ENCODE results near the gene DPEP3.

Gene DPEP3

GRCh38 chr16:67935101-67935401 lies 45.2 kb downstream of the DPEP3 start:
- Histone ChIP-seq H3K4me1 (ENCODE audit: insufficient read depth, low read length, severe bottlenecking) (peaks cover 34% of the 10 kb centered on the region), H3K9me3 (ENCODE audit: low read length) (no peaks in the 10 kb centered on the region), H3K4me3 (ENCODE audit: low read depth, low read length, poor library complexity, severe bottlenecking) (peak overlapping the region; percentile 95), H3K9me2 (ENCODE audit: low read depth, low read length) (no peaks in the 10 kb centered on the region), H3K4me2 (ENCODE audit: low read length) (peak overlapping the region; percentile 81), H3K36me3 (ENCODE audit: insufficient read depth, low read length) (peaks cover 23% of the 10 kb centered on the region; the same call in 1 of the 2 replicates), H4K20me1 (ENCODE audit: insufficient read depth, low read length) (no peaks in the 10 kb centered on the region), H3K27me3 (ENCODE audit: insufficient read depth, low read length) (no peaks in the 10 kb centered on the region), H3K79me2 (ENCODE audit: insufficient read depth, low read length) (no peaks in the 10 kb centered on the region), H3K9ac (ENCODE audit: low read length) (peak overlapping the region; percentile 71), H3K27ac (ENCODE audit: low read depth, low read length, poor library complexity, severe bottlenecking) (peak overlapping the region; percentile 5), H2AFZ (ENCODE audit: low read length) (no peak overlapping the region), H3F3A (ENCODE audit: insufficient read depth, low read length) (no peaks in the 10 kb centered on the region)
- no peak for TF ChIP-seq EZH2 (IDR thresholded peaks at IDR 0.05; ENCODE audit: borderline replicate concordance, low read length)
- no peak for TF ChIP-seq CTCF (IDR thresholded peaks at IDR 0.05; ENCODE audit: low read length)

- Histone ChIP-seq H3K4me2 (ENCODE audit: low read length) (peak overlapping the region; percentile 81), H2AFZ (ENCODE audit: low read length) (no peak overlapping the region), H4K20me1 (ENCODE audit: insufficient read depth, low read length) (no peaks in the 10 kb centered on the region), H3K79me2 (ENCODE audit: insufficient read depth, low read length) (no peaks in the 10 kb centered on the region), H3K9me2 (ENCODE audit: low read depth, low read length) (no peaks in the 10 kb centered on the region), H3K27ac (ENCODE audit: low read depth, low read length, poor library complexity, severe bottlenecking) (peak overlapping the region; percentile 5), H3K4me1 (ENCODE audit: insufficient read depth, low read length, severe bottlenecking) (peaks cover 28% of the 10 kb centered on the region), H3K27me3 (ENCODE audit: insufficient read depth, low read length) (no peaks in the 10 kb centered on the region), H3F3A (ENCODE audit: insufficient read depth, low read length) (no peaks in the 10 kb centered on the region), H3K36me3 (ENCODE audit: insufficient read depth, low read length) (peaks cover 27% of the 10 kb centered on the region; the same call in 1 of the 2 replicates), H3K4me3 (ENCODE audit: low read depth, low read length, poor library complexity, severe bottlenecking) (peak overlapping the region; percentile 95), H3K9ac (ENCODE audit: low read length) (peak overlapping the region; percentile 71), H3K9me3 (ENCODE audit: low read length) (no peaks in the 10 kb centered on the region)
- TF ChIP-seq EZH2 (IDR thresholded peaks at IDR 0.05; ENCODE audit: borderline replicate concordance, low read length): no peak
- no peak for TF ChIP-seq CTCF (IDR thresholded peaks at IDR 0.05; ENCODE audit: low read length)
Measured at GRCh38 chr16:67934306-67935100, 45.8 kb downstream of the DPEP3 start.

- Histone ChIP-seq H3K9me2 (ENCODE audit: low read depth, low read length) (no peaks in the 10 kb centered on the region), H2AFZ (ENCODE audit: low read length) (no peak overlapping the region), H3K4me3 (ENCODE audit: low read depth, low read length, poor library complexity, severe bottlenecking) (no peak overlapping the region), H3K27me3 (ENCODE audit: insufficient read depth, low read length) (no peaks in the 10 kb centered on the region), H3K79me2 (ENCODE audit: insufficient read depth, low read length) (no peaks in the 10 kb centered on the region), H3K4me2 (ENCODE audit: low read length) (no peak overlapping the region), H3K36me3 (ENCODE audit: insufficient read depth, low read length) (peaks cover 32% of the 10 kb centered on the region; the same call in 1 of the 2 replicates), H4K20me1 (ENCODE audit: insufficient read depth, low read length) (no peaks in the 10 kb centered on the region), H3K9me3 (ENCODE audit: low read length) (no peaks in the 10 kb centered on the region), H3K9ac (ENCODE audit: low read length) (no peak overlapping the region), H3K4me1 (ENCODE audit: insufficient read depth, low read length, severe bottlenecking) (peaks cover 22% of the 10 kb centered on the region), H3F3A (ENCODE audit: insufficient read depth, low read length) (no peaks in the 10 kb centered on the region), H3K27ac (ENCODE audit: low read depth, low read length, poor library complexity, severe bottlenecking) (no peak overlapping the region)
- no peak for TF ChIP-seq EZH2 (IDR thresholded peaks at IDR 0.05; ENCODE audit: borderline replicate concordance, low read length)
- no peak for TF ChIP-seq CTCF (IDR thresholded peaks at IDR 0.05; ENCODE audit: low read length)
Measured at GRCh38 chr16:67933805-67934204, 46.5 kb downstream of the DPEP3 start.

Data from OCI-LY1 (cell line).